SU-DHL-6 (cell line): ENCODE measurements around the gene ZNF438.

ENCODE experiments used
- H2AFZ ChIP-seq: fragments of 200-600 bp; sonication (generic); 2 replicates; pipeline ENCODE4 v1.6.1; 2014; ENCODE audit warnings: low read depth, mild to moderate bottlenecking, moderate library complexity, mixed read lengths, antibody characterized with exemption, low read length; ENCODE audit not compliant: severe bottlenecking
- H3F3A ChIP-seq: fragments of 200-600 bp; shearing (Covaris generic); 2 replicates; pipeline ENCODE4 v1.6.0; 2016; ENCODE audit warnings: antibody characterized with exemption, mild to moderate bottlenecking; ENCODE audit not compliant: insufficient read depth
- H3K27ac ChIP-seq: fragments of 200-600 bp; sonication (generic); 2 replicates; pipeline ENCODE4 v1.5.1; 2016; ENCODE audit warnings: low read depth, mild to moderate bottlenecking, low read length, moderate library complexity, mixed read lengths
- H3K27me3 ChIP-seq: fragments of 200-600 bp; sonication (generic), shearing (Covaris generic); 2 replicates; pipeline ENCODE4 v1.6.0; 2014; ENCODE audit warnings: mild to moderate bottlenecking, low read length
- H3K36me3 ChIP-seq: fragments of 200-600 bp; sonication (generic); 2 replicates; pipeline ENCODE4 v1.6.1; 2014; ENCODE audit warnings: mild to moderate bottlenecking, low read length, mixed read lengths
- H3K4me2 ChIP-seq: fragments of 300-600, 200-600 bp; shearing (Covaris generic), sonication (generic); 2 replicates; pipeline ENCODE4 v1.6.0; 2014; ENCODE audit warnings: low read length, low read depth, mild to moderate bottlenecking; ENCODE audit not compliant: poor library complexity, severe bottlenecking
- H3K4me3 ChIP-seq: fragments of 200-600 bp; sonication (generic); 2 replicates; pipeline ENCODE4 v1.5.1; 2014; ENCODE audit warnings: antibody characterized with exemption, low read length, mild to moderate bottlenecking, mixed read lengths; ENCODE audit not compliant: insufficient read depth, poor library complexity, severe bottlenecking
- H3K79me2 ChIP-seq: fragments of 200-600 bp; sonication (generic); 2 replicates; pipeline ENCODE4 v1.6.1; 2014; ENCODE audit warnings: mild to moderate bottlenecking, low read length, moderate library complexity; ENCODE audit not compliant: insufficient read depth
- H3K9ac ChIP-seq: fragments of 200-600 bp; sonication (generic); 2 replicates; pipeline ENCODE4 v1.7.0; 2014; ENCODE audit warnings: mild to moderate bottlenecking, low read length
- H3K9me2 ChIP-seq: fragments of 200-600 bp; sonication (generic); replicated peaks from 2 replicates; pipeline ENCODE4 v1.6.1; 2014; ENCODE audit warnings: low read length; ENCODE audit not compliant: insufficient read depth
- H3K9me3 ChIP-seq: fragments of 200-600 bp; sonication (generic); 2 replicates; pipeline ENCODE4 v1.6.1; 2014; ENCODE audit warnings: low read length, mixed read lengths; ENCODE audit not compliant: insufficient read depth
- H4K20me1 ChIP-seq: fragments of 200-600 bp; sonication (generic); 2 replicates; pipeline ENCODE4 v1.6.1; 2014; ENCODE audit warnings: low read depth, mild to moderate bottlenecking, antibody characterized with exemption, low read length, moderate library complexity, mixed read lengths
- CTCF ChIP-seq: fragments of 200-600 bp; sonication (generic); IDR thresholded peaks from one replicate; pipeline ENCODE4 v1.5.1; 2017; ENCODE audit warnings: antibody characterized with exemption, mild to moderate bottlenecking, low read length, moderate library complexity; ENCODE audit not compliant: insufficient read depth, poor library complexity, severe bottlenecking
- EZH2phosphoT487 ChIP-seq: fragments of 200-600 bp; sonication (generic), shearing (Covaris generic); conservative IDR thresholded peaks from 2 replicates; pipeline ENCODE4 v1.6.1; 2018; ENCODE audit warnings: mild to moderate bottlenecking, antibody characterized with exemption, low read length, moderate library complexity, mixed read lengths

The ZNF438 gene

GRCh38 chr10:30893208-30893607 lies 138.5 kb downstream of the ZNF438 start:
- Histone ChIP-seq H3K9me2 (no peaks in the 10 kb centered on the region), H3K9ac (no peak overlapping the region), H3K27me3 (no peaks in the 10 kb centered on the region), H3K4me2 (no peak overlapping the region), H3K4me3 (no peak overlapping the region), H4K20me1 (no peaks in the 10 kb centered on the region), H3K79me2 (no peaks in the 10 kb centered on the region), H3K36me3 (no peaks in the 10 kb centered on the region), H3K9me3 (no peaks in the 10 kb centered on the region), H3F3A (no peaks in the 10 kb centered on the region), H2AFZ (no peak overlapping the region), H3K27ac (no peak overlapping the region)
- TF ChIP-seq EZH2phosphoT487: no peak
- TF ChIP-seq CTCF: no peak

- Histone ChIP-seq H3K4me2 (no peak overlapping the region), H3K9me3 (no peaks in the 10 kb centered on the region), H3K79me2 (no peaks in the 10 kb centered on the region), H3K4me3 (no peak overlapping the region), H4K20me1 (no peaks in the 10 kb centered on the region), H3K27me3 (no peaks in the 10 kb centered on the region), H3K9me2 (no peaks in the 10 kb centered on the region), H3K9ac (no peak overlapping the region), H2AFZ (no peak overlapping the region), H3K27ac (no peak overlapping the region), H3F3A (no peaks in the 10 kb centered on the region), H3K36me3 (no peaks in the 10 kb centered on the region)
- TF ChIP-seq CTCF (no peak), EZH2phosphoT487 (no peak)
Observed at GRCh38 chr10:30887839-30888238, 143.8 kb downstream of the ZNF438 start.

- H3K36me3 ChIP-seq: no peaks in the 10 kb centered on the region
- no peaks in the 10 kb centered on the region for H3K27me3 ChIP-seq
- no peaks in the 10 kb centered on the region for H3F3A ChIP-seq
- TF ChIP-seq CTCF (no peak), EZH2phosphoT487 (no peak)
- H3K9ac ChIP-seq: no peak overlapping the region
- no peak overlapping the region for H3K4me3 ChIP-seq
- no peaks in the 10 kb centered on the region for H3K9me3 ChIP-seq
- no peaks in the 10 kb centered on the region for H3K9me2 ChIP-seq
- no peaks in the 10 kb centered on the region for H4K20me1 ChIP-seq
- H3K4me2 ChIP-seq: no peak overlapping the region
- H2AFZ ChIP-seq: no peak overlapping the region
- H3K27ac ChIP-seq: no peak overlapping the region
- H3K79me2 ChIP-seq: no peaks in the 10 kb centered on the region
Observed at GRCh38 chr10:30885423-30885822, 146.2 kb downstream of the ZNF438 start.
